GM18870 (cell line): ENCODE results near the gene ZCCHC10.
"Not testable (repeated sequence)": the region's sequence is repeated elsewhere in the genome, so short reads cannot be mapped to it uniquely, and the experiment has no call there.

Source experiments
- ATAC-seq: cut with Tn5 transposase; IDR thresholded peaks from one replicate; pipeline ENCODE4 v1.9.1; 2021; ENCODE audit warnings: moderate library complexity; ENCODE audit not compliant: unreplicated experiment

ZCCHC10 gene

DNA sequence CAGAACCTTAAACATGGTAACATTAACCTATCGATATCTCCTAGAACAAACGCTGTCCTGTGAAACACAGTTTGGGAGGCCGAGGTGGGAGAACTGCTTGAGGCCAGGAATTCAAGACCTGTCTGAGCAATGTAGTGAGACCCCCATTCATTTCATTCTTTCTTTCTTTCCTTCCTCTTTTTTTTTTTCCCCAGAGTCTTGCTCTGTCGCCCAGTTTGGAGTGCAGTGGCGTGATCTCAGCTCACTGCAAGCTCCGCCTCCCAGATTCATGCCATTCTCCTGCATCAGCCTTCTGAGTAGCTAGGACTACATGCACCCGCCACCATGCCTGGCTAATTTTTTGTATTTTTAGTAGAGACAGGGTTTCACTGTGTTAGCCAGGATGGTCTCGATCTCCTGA, 20.2 kb upstream of the ZCCHC10 start:
- ATAC-seq = not testable (repeated sequence)

DNA sequence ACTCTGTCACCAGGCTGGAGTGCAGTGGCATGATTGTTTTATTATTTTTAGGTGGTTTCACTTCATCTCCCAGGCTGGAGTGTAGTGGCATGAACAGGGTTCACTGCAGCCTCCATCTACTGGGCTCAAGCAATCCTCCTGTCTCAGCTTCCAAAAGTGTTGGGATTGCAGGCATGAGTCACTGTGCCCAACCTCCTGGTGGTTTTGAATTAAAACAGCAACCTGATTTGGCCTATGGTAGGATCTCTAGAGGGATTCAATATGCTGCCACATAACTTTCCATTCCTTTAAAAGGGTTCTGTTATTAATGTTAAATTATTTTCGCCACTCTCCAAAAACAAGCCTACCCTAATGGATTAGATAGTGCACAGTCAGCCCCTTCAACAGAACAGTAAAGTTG, 15.6 kb upstream of the ZCCHC10 start:
- no peak for ATAC-seq

DNA sequence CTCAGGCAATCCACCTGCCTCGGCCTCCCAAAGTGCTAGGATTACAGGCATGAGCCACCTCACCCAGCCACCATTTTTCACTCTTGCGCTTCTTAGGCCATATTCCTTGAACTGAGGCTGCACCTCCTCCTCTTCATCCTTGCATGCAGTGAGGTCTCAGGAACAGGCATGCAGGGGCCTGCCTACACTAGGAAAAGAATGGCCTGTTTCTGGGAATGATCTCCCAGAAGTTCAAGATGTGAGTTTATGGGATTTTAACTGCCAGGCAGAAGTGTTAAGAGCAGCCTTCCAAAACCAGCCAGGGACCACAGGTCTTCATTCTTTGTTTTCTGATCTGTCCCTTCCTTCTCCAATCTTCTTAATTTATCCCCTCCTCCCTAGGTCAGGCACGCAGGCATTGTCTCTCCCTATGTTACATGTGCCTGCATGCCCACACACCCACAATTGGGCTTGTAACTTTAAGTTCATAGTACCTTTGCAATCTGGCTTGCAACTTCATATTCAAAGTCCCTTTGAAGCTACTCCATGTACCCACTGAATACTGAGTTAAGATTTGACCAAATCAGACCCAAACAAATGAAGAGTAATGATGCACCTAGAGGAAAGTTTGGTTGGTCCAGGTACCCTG, 14.9 kb upstream of the ZCCHC10 start:
- no peak for ATAC-seq

DNA sequence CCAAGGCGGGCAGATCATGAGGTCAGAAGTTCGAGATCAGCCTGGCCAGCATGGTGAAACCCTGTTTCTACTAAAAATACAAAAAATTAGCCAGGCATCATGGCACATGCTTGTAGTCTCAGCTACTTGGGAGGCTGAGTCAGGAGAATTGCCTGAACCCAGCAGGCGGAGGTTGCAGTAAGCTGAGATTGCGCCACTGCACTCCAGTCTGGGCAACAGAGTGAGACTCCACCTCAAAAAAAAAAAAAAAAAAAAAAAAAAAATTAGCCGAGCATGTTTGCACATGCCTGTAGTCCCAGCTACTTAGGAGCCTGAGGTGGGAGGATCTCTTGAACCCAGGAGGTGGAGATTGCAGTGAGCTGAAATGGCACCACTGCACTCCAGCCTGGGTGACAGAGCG, 10.3 kb upstream of the ZCCHC10 start:
- not testable (repeated sequence) for ATAC-seq

DNA sequence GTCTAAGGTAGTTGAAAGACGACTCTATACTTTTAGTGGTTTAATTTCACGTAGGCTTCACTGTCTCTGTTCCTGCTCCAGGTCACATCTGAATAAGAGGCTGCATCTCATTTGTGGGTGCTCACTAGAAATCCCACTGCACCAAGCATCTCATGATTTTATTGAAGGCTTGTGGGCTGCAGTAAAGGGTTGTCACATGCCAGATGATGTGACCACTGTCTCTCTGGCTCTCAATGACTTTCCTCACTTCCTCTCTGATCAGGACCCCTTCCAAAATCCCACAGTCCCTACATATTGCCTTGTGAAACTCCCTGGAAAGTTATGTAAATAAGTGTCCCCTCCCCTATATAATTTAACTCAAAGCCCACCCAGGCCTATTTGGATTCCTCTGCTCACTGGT, 8.9 kb upstream of the ZCCHC10 start:
- no peak for ATAC-seq

DNA sequence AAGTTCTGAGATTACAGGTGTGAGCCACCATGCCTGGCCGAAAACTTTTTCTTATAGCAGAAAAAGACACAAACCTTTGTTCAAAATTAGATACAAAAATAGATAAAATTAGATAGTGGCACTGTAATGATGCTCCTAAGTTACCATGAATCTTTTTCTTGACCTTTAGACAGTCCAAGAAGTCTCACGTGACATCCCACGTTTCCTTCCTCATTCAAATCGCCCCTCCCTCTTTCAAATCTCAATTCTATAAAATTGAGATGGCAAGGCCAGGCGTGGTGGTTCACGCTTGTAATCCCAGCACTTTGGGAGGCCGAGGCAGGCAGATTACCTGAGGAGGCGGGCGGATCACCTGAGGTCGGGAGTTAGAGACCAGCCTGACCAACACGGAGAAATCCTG, 7.7 kb upstream of the ZCCHC10 start:
- no peak for ATAC-seq

DNA sequence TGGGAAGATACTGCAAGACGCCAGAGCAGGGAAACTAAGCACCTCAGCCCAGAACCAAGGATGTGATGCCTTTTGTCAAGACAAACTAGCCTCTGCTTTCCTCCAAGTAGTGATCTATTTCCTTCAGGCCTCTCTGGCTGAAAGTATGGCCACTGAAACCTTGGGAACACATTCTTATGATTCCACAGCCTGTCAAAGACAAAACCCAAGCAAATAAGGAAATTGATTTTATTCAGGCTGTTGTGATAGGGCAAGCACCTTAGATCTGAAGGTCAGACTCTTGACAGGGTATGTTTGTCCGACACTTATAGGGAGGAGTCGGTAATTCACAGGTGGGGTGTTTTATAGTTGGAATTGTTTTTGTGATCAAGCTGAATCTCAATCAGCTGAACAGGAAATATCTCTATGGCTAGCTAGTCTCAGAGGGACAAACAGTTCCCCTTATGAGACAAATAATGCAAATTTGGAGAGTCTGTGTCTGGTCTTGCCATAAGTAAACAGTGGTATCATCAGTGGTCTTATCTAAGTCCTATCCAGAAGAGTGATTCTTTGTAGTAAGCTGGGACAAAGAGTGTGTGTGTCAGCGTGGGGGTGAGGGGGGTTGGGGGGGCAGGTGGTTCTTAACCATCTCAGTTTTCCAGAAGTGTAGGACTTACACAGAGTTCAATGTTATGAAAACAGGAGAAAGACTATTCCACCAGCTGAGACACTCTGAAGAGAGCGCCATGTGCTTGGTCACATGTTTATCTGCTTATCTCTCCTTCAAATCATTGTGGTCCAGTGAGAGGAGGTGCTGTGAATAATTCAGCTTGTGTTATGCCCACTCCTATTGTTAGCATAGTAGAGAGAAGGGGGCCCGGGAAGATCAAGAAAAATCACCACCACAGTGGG, 6.7 kb upstream of the ZCCHC10 start:
- ATAC-seq = no peak

DNA sequence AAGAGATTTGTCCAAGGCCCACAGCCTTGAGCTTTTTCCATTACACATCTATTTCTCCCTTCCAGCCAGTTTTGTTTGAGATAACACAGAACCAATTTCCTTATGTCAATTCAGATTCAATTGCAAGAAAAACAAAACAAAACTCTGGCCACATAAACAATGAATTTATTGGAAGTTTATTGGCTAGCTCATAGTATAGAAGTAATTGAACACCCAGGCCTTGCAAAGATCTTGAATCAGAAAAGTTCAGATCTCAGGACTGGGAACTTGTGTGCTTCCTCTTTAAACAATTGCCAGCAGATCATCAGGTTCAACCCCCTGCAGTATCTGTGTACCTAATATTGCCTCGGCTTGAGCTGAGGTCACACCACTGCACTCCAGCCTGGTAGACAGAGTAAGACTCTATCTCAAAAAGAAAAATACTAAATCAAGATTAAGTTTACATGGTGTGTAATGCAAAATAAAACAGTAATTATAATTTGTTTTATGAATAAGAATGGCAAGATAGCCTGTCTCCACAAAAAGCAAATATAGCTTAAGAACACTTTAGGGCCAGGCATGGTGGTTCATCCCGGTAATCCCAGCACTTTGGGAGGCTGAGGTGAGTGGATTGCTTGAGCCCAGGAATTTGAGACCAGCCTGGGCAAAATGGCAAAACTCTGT, 4.1 kb upstream of the ZCCHC10 start:
- no peak for ATAC-seq

DNA sequence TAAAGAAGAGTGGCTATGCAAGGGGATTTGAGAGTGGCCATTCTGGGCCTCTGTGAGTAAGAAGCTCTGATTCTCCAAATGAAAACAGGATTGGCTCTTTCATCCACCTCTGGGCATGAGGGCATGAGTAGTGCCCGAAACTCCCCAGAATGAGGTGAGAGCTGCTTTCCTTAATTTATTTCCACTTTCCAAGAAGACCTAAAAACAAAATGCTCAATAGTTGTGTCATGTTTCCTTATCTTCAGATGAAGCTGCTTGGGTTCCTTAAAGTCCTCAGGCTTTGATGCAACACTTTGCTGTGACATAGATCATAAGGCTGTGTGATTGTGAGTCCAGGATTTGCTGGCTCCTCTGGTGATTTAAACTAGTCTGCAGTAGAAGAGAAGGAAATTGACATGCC, 3.1 kb upstream of the ZCCHC10 start:
- no peak for ATAC-seq

DNA sequence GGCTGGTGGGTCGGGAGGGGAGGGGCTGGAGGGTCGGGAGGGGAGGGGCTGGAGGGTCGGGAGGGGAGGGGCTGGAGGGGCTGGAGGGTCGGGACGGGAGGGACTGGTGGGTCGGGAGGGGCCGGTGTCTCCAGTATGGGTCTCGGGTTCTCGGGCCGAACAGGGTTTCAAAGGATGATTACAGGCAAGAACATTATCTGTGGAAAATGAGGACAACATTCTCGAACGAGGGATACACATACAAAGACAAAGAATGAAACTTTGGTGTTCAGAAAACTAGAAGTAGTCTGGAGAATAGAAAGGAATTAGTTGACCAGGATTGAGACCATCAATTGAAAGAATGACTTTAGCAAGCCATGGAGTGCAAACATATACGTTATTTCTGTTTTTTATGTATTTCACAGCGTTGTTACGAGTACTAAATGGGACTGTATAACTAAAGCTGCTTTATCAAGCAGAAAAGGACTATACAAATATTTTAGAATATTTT, 360 bp upstream of the ZCCHC10 start:
- ATAC-seq = no peak

DNA sequence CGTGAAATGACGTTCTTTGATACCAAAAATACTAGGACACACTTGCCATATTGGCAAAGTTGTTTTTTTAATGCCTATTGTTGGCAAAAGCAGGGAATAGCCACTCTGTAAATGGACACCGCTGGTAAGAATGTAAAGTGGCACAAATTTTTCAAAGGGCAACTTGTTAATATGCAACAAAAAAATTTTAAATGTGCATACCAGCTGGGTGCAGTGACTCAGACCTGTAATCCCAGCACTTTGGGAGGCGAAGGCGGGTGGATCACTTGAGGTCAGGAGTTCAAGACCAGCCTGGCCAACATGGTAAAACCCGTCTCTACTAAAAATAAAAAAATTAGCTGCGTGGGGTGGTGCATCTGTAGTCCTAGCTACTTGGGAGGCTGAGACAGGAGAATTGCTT, 6.9 kb downstream of the ZCCHC10 start:
- not testable (repeated sequence) for ATAC-seq

DNA sequence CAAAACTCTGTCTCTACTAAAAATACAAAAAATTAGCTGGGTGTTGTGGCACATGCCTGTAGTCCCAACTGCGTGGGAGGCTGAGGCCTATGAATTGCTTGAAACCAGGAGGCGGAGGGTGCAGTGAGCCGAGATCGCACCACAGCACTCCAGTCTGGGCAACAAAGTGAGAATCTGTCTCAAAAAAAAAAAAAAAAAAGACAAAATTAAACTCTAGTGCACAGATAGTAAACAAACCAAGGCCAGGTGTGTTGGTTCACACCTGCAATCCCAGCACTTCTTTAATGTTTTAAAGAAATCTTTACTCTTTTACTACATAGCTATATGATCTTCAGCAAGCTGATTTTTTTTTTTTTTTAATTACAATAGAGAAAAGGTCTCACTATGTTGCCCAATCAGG, 8.4 kb downstream of the ZCCHC10 start:
- ATAC-seq = no peak

DNA sequence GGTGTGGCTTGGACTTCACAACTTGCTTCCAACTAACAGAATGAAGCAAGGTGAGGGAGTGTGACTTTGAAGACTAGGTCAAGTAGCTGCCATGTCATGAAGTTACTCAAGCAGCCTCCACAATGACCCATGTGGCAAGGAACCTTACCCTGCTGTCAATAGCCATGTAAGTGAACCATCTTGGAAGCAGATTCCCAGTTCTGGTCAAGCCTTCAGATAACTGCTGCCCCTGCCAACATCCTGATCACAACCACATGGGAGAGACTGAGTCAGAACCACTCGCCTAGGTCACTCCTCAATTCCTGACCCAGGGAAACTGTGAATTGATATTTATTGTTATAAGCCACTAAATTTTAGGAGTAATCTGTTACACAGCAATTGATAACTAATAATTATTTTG, 10.9 kb downstream of the ZCCHC10 start:
- no peak for ATAC-seq

DNA sequence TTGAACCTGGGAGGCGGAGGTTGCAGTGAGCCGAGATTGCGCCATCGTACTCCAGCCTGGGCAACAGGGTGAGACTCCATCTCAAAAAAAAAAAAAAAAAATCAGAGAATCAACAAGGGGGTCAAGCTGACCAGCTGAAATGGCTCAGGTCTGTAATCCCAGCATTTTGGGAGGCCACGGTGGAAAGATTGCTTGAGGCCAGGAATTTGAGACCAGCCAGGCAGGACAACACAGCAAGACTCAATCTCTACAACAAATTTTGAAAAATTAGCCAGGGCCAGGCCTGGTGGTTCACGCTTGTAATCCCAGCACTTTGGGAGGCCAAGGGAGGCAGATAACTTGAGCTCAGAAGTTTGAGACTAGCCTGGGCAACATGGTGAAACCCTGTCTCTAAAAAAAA, 17.9 kb downstream of the ZCCHC10 start:
- ATAC-seq = not testable (repeated sequence)

DNA sequence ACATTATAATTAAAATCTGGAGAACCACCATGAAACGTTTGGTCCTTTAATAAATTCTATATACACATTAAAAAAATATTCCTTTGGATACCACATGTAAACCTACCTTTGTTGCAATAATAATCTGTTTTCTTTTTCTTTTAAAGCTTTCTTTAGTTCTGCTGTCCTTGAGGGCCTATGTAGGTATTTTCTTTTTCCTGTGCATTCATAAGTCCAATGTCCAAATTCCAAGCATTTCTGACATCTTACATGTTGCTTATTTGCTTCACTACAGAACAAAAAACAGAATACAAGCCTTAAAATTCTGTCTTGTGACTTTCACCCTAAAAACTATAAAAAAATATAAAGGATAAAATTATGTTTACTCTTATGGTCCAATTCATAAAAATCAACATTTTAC, 19.7 kb downstream of the ZCCHC10 start:
- no peak for ATAC-seq

DNA sequence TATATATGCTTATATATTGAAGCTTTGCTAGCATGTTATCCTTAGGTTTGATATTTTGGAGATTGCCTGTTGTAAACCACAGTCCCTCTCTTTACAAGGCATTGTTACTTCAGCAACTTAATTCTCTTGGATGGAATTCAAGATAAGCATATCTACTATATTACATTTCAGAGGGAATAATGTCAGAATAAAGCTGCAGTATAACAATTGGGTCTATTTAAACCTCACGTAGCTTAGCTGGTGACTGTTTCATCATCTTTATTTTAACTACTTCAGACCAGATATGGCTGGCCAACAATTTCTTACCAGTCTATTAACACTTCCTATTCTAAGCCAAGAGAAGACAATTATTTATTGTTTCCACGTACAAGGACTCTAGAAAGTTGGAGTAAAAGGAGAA, 27.1 kb downstream of the ZCCHC10 start:
- no peak for ATAC-seq

DNA sequence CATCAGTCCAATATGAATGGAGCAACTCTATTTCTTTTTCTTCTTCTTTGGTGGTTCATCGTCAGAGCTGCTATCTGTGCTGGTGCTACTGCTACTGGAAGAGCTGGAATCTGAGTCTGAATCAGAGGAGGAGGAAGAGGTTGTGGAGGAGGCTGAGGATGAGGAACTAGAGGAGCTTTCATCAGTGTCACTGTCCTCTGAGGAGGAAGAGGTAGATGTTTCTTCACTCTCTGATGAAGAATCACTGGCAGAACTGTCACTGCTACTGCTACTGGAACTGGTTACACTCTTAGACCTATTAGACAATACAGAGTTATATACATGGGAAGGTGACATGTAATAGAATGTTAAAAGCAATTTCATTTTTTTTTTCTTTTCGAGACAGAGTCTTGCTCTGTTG, 27.8 kb downstream of the ZCCHC10 start:
- no peak for ATAC-seq

DNA sequence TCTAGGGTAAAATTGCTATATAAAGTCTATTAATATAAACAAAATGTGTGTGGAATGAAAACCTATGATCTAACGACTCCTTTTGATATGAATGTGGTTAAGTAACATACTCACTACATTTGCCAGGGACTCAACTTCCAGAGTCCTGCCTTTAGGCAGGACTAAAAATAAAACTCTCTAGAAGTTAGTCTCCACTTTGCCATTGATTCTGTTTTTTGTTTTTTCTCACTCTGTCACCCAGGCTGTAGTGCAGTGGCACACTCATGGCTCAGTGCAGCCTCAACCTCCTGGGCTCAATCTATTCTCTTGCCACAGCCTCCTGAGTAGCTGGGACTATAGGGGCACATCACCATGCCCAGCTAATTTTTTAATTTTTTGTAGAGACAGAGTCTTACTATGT, 30.0 kb downstream of the ZCCHC10 start:
- no peak for ATAC-seq

DNA sequence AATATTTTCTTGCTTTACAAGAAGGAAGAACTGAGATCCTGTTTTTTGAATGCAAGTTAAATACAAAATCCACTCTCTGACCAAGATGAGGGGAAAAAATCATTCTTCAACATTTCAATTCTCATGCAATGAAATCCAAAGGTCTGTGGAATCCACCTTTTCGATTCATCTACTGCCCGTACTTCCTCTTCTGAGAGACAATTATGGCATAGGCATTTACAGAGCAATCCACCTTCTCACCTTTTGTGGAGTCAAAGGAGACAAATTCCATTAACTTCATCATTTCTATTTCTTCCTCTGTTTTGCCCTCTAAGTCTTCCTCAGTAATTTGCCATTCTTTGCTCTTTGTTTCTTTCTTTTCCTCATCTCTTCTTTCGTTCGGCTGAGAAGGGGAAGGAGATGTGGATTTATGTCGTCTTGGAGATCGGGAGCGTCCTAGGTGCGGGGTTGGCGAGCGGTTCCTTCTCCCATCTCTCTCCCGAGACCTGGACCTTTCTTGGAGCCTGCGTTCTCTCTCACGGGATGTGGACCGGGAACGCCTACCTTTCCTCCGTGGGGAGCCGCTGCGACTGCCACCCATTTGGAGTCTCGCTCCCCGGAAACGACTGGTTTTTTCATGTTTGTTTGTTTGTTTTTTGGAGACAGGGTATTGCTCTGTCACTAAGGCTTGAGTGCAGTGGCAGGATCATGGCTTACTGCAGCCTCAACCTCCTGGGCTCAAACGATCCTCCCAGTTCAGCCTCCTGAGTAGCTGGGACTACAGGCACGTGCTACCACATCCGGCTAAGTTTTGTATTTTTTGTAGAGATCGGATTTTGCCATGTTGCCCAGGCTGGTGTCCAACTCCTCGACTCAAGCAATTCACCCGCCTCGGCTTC, 38.6 kb downstream of the ZCCHC10 start:
- ATAC-seq = no peak

DNA sequence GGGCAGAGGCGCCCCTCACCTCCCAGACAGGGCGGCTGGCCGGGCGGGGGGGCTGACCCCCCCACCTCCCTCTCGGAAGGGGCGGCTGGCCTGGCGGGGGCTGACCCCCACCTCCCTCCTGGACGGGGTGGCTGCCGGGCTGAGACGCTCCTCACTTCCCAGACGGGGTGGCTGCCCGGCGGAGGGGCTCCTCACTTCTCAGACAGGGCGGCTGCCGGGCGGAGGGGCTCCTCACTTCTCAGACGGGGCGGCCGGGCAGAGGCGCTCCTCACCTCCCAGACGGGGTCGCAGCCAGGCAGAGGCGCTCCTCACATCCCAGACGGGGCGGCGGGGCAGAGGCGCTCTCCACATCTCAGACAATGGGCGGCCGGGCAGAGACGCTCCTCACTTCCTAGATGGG, 43.4 kb downstream of the ZCCHC10 start:
- ATAC-seq = not testable (repeated sequence)

DNA sequence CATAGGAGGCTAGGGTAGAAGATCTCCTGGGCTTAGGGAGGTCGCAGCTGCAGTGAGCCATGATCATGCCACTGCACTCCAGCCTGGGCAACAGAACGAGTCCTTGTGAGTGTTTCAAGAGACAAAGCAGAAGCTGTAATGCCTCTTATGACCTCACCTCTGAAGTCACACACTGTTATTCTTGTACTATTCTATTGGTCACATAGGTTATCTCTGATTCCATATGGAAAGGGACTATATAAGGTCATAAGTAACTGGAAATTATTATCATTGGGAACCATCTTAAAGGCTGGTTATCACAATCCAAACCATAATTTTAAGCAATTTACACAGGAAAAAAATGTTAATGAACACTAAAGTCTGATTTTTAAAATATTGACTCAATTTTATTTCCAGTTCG, 45.1 kb downstream of the ZCCHC10 start:
- ATAC-seq = no peak
